GM23248 (cell line): Measurements from ENCODE around the gene TOP3B. TPM values are rescaled to one million over a fixed set of nuclear protein-coding genes. Genes with fewer than 3 reads are reported as not detected.

Experiments
- DNase-seq: peaks from one replicate; pipeline ENCODE4 v3.0.0-alpha.2; 2015
- H2AFZ ChIP-seq: fragments of 200-600 bp; sonication (generic); 2 replicates; pipeline ENCODE4 v1.6.1; 2016; ENCODE audit warnings: antibody characterized with exemption
- H3F3A ChIP-seq: fragments of 200-600 bp; sonication (generic); 2 replicates; pipeline ENCODE4 v1.6.1; 2016; ENCODE audit warnings: mild to moderate bottlenecking, antibody characterized with exemption, mixed run types; ENCODE audit not compliant: insufficient read depth
- H3K27ac ChIP-seq: fragments of 200-600 bp; sonication (generic); 2 replicates; pipeline ENCODE4 v1.5.1; 2016; ENCODE audit warnings: mild to moderate bottlenecking
- H3K27me3 ChIP-seq: fragments of 200-600 bp; sonication (generic); replicated peaks from 2 replicates; pipeline ENCODE4 v1.6.1; 2016; ENCODE audit warnings: mild to moderate bottlenecking; ENCODE audit not compliant: insufficient read depth
- H3K36me3 ChIP-seq: fragments of 200-600 bp; sonication (generic); 2 replicates; pipeline ENCODE4 v1.6.1; 2016; ENCODE audit warnings: low read depth, mild to moderate bottlenecking
- H3K4me1 ChIP-seq: fragments of 200-600 bp; sonication (generic); 2 replicates; pipeline ENCODE4 v1.6.1; 2016; ENCODE audit warnings: mild to moderate bottlenecking; ENCODE audit not compliant: insufficient read depth
- H3K4me2 ChIP-seq: fragments of 200-600 bp; sonication (generic); one replicate; pipeline ENCODE4 v1.6.1; 2016; ENCODE audit warnings: mild to moderate bottlenecking; ENCODE audit not compliant: unreplicated experiment
- H3K4me3 ChIP-seq: fragments of 200-600 bp; sonication (generic); 2 replicates; pipeline ENCODE4 v1.5.1; 2016; ENCODE audit warnings: mild to moderate bottlenecking
- H3K79me2 ChIP-seq: fragments of 200-600 bp; sonication (generic); 2 replicates; pipeline ENCODE4 v1.6.1; 2016; ENCODE audit warnings: mild to moderate bottlenecking; ENCODE audit not compliant: insufficient read depth
- H3K9ac ChIP-seq: fragments of 200-600 bp; sonication (generic); 2 replicates; pipeline ENCODE4 v1.6.1; 2016; ENCODE audit warnings: mild to moderate bottlenecking
- H3K9me2 ChIP-seq: fragments of 200-600 bp; sonication (generic); 2 replicates; pipeline ENCODE4 v1.6.1; 2016; ENCODE audit warnings: mixed run types, mild to moderate bottlenecking, moderate library complexity; ENCODE audit not compliant: insufficient read depth
- H3K9me3 ChIP-seq: fragments of 200-600 bp; sonication (generic); one replicate; pipeline ENCODE4 v1.6.1; 2017; ENCODE audit warnings: low read depth
- H4K20me1 ChIP-seq: fragments of 200-600 bp; sonication (generic); 2 replicates; pipeline ENCODE4 v1.6.0; 2016; ENCODE audit not compliant: insufficient read depth
- EZH2 ChIP-seq: fragments of 200-600 bp; sonication (generic); IDR thresholded peaks from 2 replicates; pipeline ENCODE4 v1.6.1; 2018; ENCODE audit warnings: antibody characterized with exemption, mild to moderate bottlenecking; ENCODE audit not compliant: insufficient read depth, poor library complexity, severe bottlenecking
- EZH2phosphoT487 ChIP-seq: fragments of 200-600 bp; sonication (generic); IDR thresholded peaks from 2 replicates; pipeline ENCODE4 v1.6.1; 2018; ENCODE audit warnings: antibody characterized with exemption, moderate library complexity, mild to moderate bottlenecking, low read depth; ENCODE audit not compliant: insufficient read depth
- WGBS, 2 experiments: methylation state at CpG; one replicate each; pipeline ENCODE4 v1.1.6; 2015 to 2017; ENCODE audit warnings: low lambda C conversion rate in 2 of 2, low coverage in 1 of 2; ENCODE audit errors: missing lambda C conversion rate in 2 of 2; 5-methylcytosine and 5-hydroxymethylcytosine counted together
- in situ Hi-C: fragments of 300-500 bp; cut with MboI; formaldehyde crosslinking; loops from 2 replicates; pipeline ENCODE4 v1.15.0; 2020
- polyA plus RNA-seq: library from polyadenylated mRNA; unstranded; fragments of >200 nt; fragmentation: Nextera tagmentation; extraction: Ambion mirVana; gene quantifications from 2 replicates; pipeline ENCODE4 v1.2.1, GENCODE V29; 2016
- total RNA-seq: library from RNA; depleted of rRNA; stranded (reverse); fragments of >200 nt; shearing (Covaris generic); gene quantifications from 2 replicates; pipeline ENCODE4 v1.2.3, GENCODE V29; 2014

TOP3B gene
- total and polyA plus RNA-seq, 2 experiments from 2014 or later = 11.6 to 16.0 TPM

DNA sequence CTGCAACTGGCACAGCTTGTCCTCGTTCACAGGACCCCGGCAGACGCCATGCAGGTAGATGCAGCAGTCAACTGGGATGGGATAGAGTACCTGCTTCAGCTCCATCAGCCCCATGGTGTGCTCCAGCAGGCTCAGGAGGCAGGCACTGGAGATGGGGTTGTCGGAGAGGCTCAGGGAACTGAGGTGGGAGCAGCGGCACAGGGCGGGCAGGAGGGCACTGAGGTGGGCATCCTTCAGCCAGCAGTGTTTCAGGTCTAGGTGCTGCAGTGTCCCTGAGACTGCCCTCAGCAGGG is 8.7 kb upstream of the TOP3B start:
- Histone ChIP-seq H3K9ac (no peak overlapping the region), H3K9me2 (no peaks in the 10 kb centered on the region), H3F3A (no peaks in the 10 kb centered on the region), H3K79me2 (no peaks in the 10 kb centered on the region), H3K36me3 (no peaks in the 10 kb centered on the region), H3K9me3 (no peaks in the 10 kb centered on the region), H3K27me3 (peaks cover 12% of the 10 kb centered on the region; the same call in 1 of the 2 replicates), H3K4me2 (no peak overlapping the region), H4K20me1 (no peaks in the 10 kb centered on the region), H2AFZ (no peak overlapping the region), H3K4me1 (no peaks in the 10 kb centered on the region), H3K4me3 (no peak overlapping the region), H3K27ac (no peak overlapping the region)
- TF ChIP-seq EZH2 = no peak
- no peak for TF ChIP-seq EZH2phosphoT487
- in situ Hi-C loops = no loop called here
- WGBS, 2 experiments = 59 to 64% methylated on average over 6 of the region's 6 CpGs
- DNase-seq = no peak

DNA sequence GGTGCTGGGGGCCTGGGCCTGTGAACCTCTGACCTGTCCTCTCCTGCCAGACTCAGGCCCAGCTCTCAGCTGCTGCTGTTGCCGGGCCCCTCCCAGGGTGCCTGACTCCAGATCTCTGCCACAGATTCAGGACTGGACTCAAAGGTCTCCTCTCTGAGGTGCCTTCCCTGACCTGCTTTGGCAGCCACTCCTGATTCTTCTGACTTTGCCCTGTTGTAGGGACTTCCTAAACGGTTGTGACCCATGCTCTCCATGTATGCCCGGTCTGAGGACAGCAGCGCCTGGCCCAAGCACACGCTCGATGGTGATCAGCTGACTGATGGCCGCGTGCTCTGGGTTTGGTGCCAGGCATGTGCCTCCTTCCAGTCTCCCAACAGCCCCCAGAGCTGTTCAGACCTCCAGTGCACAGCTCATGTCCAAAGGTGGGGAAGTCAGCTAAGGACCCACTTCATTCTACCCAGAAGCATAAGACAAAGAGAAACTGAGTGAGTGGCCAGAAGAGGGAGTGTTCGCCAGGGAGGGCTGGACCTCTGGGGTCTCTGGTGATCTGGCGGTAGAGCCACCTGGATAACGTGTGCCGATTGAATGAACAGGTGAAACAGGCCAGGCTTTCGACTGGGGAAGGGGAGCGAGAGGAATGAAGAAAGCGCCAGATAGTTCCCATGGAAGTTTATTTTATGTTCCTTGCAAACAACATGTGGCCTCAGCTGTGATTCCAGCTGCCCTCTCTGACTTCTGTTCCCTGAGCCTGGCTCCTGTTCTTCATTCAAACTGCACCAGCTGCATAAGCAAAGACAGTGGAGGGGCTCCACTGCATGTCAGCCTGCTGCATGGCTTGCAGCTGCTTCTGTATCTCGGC is 8.1 kb upstream of the TOP3B start:
- Histone ChIP-seq H4K20me1 (no peaks in the 10 kb centered on the region), H2AFZ (no peak overlapping the region), H3K9me3 (no peaks in the 10 kb centered on the region), H3K4me3 (no peak overlapping the region), H3K4me1 (no peaks in the 10 kb centered on the region), H3F3A (no peaks in the 10 kb centered on the region), H3K27ac (no peak overlapping the region), H3K9me2 (no peaks in the 10 kb centered on the region), H3K27me3 (peaks cover 12% of the 10 kb centered on the region; the same call in 1 of the 2 replicates), H3K79me2 (no peaks in the 10 kb centered on the region), H3K9ac (no peak overlapping the region), H3K36me3 (no peaks in the 10 kb centered on the region), H3K4me2 (no peak overlapping the region)
- no peak for TF ChIP-seq EZH2phosphoT487
- no peak for TF ChIP-seq EZH2
- in situ Hi-C loops = no loop called here
- DNase-seq = no peak
- 52 to 57% methylated on average over 16 of the region's 16 CpGs for WGBS, 2 experiments

DNA sequence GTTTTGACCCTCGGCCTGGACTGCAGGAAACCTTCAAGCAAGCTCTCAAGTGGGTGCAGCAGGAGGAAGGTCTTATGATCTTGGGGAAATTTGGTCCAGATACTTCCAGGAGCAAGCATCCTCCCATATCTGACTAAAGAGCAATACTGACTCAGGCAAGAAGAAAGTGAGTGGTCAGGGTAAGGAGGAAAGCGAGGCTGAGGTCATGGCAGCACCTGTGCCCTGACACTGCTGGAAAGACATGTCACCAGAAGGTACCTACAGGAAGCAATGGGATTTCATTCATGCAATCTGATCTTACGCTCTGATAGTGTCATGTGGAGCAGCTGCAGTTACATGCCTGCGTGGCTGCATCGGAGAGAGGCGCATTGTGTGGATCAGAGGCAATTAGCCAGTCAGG is 6.5 kb upstream of the TOP3B start:
- 39 to 46% methylated on average over 6 of the region's 6 CpGs for WGBS, 2 experiments
- Histone ChIP-seq H4K20me1 (no peaks in the 10 kb centered on the region), H3F3A (no peaks in the 10 kb centered on the region), H3K4me3 (no peak overlapping the region), H3K36me3 (no peaks in the 10 kb centered on the region), H3K79me2 (no peaks in the 10 kb centered on the region), H3K9me3 (no peaks in the 10 kb centered on the region), H3K27me3 (peaks cover 12% of the 10 kb centered on the region; the same call in 1 of the 2 replicates), H3K9me2 (no peaks in the 10 kb centered on the region), H3K4me2 (no peak overlapping the region), H3K27ac (no peak overlapping the region), H2AFZ (no peak overlapping the region), H3K9ac (no peak overlapping the region), H3K4me1 (no peaks in the 10 kb centered on the region)
- TF ChIP-seq EZH2phosphoT487 = no peak
- no peak for TF ChIP-seq EZH2
- no peak for DNase-seq
- in situ Hi-C loops = no loop called here

- Histone ChIP-seq H3K4me2 (no peak overlapping the region), H3K9ac (no peak overlapping the region), H4K20me1 (no peaks in the 10 kb centered on the region), H3F3A (no peaks in the 10 kb centered on the region), H3K79me2 (peaks cover 27% of the 10 kb centered on the region), H3K4me1 (no peaks in the 10 kb centered on the region; the same call in 1 of the 2 replicates), H3K4me3 (no peak overlapping the region), H3K9me3 (no peaks in the 10 kb centered on the region), H3K36me3 (no peaks in the 10 kb centered on the region), H3K27ac (no peak overlapping the region), H3K9me2 (no peaks in the 10 kb centered on the region), H3K27me3 (peaks cover 12% of the 10 kb centered on the region; the same call in 1 of the 2 replicates), H2AFZ (peak overlapping the region; percentile 41; the same call in 1 of the 2 replicates)
- in situ Hi-C loops = no loop called here
- TF ChIP-seq EZH2 (no peak), EZH2phosphoT487 (no peak)
- DNase-seq = no peak
- 84 to 85% methylated on average over 5 of the region's 5 CpGs for WGBS, 2 experiments
Observed at GRCh38 chr22:21985214-21985613, 2.6 kb upstream of the TOP3B start.
